EH (cell line): ENCODE data around the gene TEAD1.

Experiments used
- DNase-seq: peaks from one replicate; pipeline ENCODE4 v3.0.0-alpha.2; 2015; ENCODE audit warnings: low read depth

Gene TEAD1

GRCh38 chr11:12835286-12835685 is 161.1 kb downstream of the TEAD1 start:
- no peak for DNase-seq

GRCh38 chr11:12838463-12839123 is 164.4 kb downstream of the TEAD1 start:
- DNase-seq: peak; percentile 37

GRCh38 chr11:12840871-12841660 is 166.8 kb downstream of the TEAD1 start:
- peak; percentile 73 for DNase-seq

GRCh38 chr11:12841946-12842630 is 167.9 kb downstream of the TEAD1 start:
- peak; percentile 90 for DNase-seq

GRCh38 chr11:12842933-12843636 is 168.9 kb downstream of the TEAD1 start:
- peak; percentile 46 for DNase-seq

GRCh38 chr11:12845163-12845562 is 170.9 kb downstream of the TEAD1 start:
- peak; percentile 54 for DNase-seq

GRCh38 chr11:12845739-12846358 is 171.6 kb downstream of the TEAD1 start:
- peak; percentile 47 for DNase-seq

GRCh38 chr11:12846786-12847615 is 172.8 kb downstream of the TEAD1 start:
- DNase-seq: no peak

- DNase-seq: no peak
Observed at GRCh38 chr11:12848413-12848812, 174.2 kb downstream of the TEAD1 start.

- no peak for DNase-seq
Observed at GRCh38 chr11:12853325-12853651, 179.1 kb downstream of the TEAD1 start.

GRCh38 chr11:12853652-12854296 is 179.6 kb downstream of the TEAD1 start:
- no peak for DNase-seq

- DNase-seq: no peak
Observed at GRCh38 chr11:12854297-12854661, 180.1 kb downstream of the TEAD1 start.

GRCh38 chr11:12854829-12855228 is 180.6 kb downstream of the TEAD1 start:
- no peak for DNase-seq

GRCh38 chr11:12856338-12856737 is 182.1 kb downstream of the TEAD1 start:
- DNase-seq: no peak

GRCh38 chr11:12857572-12857971 is 183.4 kb downstream of the TEAD1 start:
- DNase-seq: no peak

- no peak for DNase-seq
Observed at GRCh38 chr11:12859872-12860657, 185.8 kb downstream of the TEAD1 start.

- DNase-seq: peak; percentile 66
Observed at GRCh38 chr11:12860827-12861226, 186.6 kb downstream of the TEAD1 start.

GRCh38 chr11:12862696-12863469 is 188.7 kb downstream of the TEAD1 start:
- peak; percentile 91 for DNase-seq

- DNase-seq: no peak
Observed at GRCh38 chr11:12863605-12864121, 189.4 kb downstream of the TEAD1 start.
